Caco-2 (cell line): ENCODE data around the gene EN2. TPM values are rescaled to one million over a fixed set of nuclear protein-coding genes. Genes with fewer than 3 reads are reported as not detected.

Experiments
- BruUV-seq: library from RNA; stranded (reverse); fragments of 400-500 nt; replicated peaks from 2 replicates; lab custom pipeline; 2021; lab: Mats Ljungman, UMichigan
- CTCF ChIA-PET: fragments of 300-600 bp; sonication (Branson Sonifier 250); formaldehyde crosslinking; loops from one replicate; lab custom pipeline; 2022; ENCODE audit warnings: antibody characterized with exemption; lab: Charles Lee
- POLR2A ChIA-PET: fragments of 300-600 bp; sonication (Branson Sonifier 250); formaldehyde crosslinking; loops from one replicate; lab custom pipeline; 2022; ENCODE audit warnings: antibody characterized with exemption; lab: Charles Lee
- DNase-seq, 2 experiments: peaks; one replicate each; pipeline versions ENCODE4 v3.0.0 to v3.0.0-alpha.2; 2020 to 2022
- H3K27me3 ChIP-seq: replicated peaks from 2 replicates; pipeline ENCODE4 v1.6.0; 2011; ENCODE audit warnings: low read length; ENCODE audit not compliant: control insufficient read depth, insufficient read depth
- H3K36me3 ChIP-seq: 2 replicates; pipeline ENCODE4 v1.5.1; 2011; ENCODE audit warnings: low read length; ENCODE audit not compliant: control insufficient read depth, insufficient read depth
- H3K4me1 ChIP-seq: fragments of 250-450 bp; sonication (Bioruptor Pico); 2 replicates; pipeline ENCODE4 v1.5.1; 2020; ENCODE audit warnings: mild to moderate bottlenecking
- H3K4me3 ChIP-seq: 2 replicates; pipeline ENCODE4 v1.5.1; 2011; ENCODE audit warnings: low read depth, mild to moderate bottlenecking, control low read depth, low read length
- H3K9me3 ChIP-seq: fragments of 250-450 bp; sonication (Bioruptor Pico); 2 replicates; pipeline ENCODE4 v1.5.1; 2020; ENCODE audit warnings: mild to moderate bottlenecking, moderate library complexity
- H3K27ac Mint-ChIP-seq: one replicate; pipeline ENCODE4 v1.8.0; 2022; ENCODE audit warnings: mixed read lengths; ENCODE audit not compliant: unreplicated experiment
- H3K27me3 Mint-ChIP-seq: one replicate; pipeline ENCODE4 v1.8.0; 2022; ENCODE audit warnings: mixed read lengths; ENCODE audit not compliant: insufficient read depth, unreplicated experiment
- H3K36me3 Mint-ChIP-seq: one replicate; pipeline ENCODE4 v1.8.0; 2022; ENCODE audit warnings: mild to moderate bottlenecking, mixed read lengths; ENCODE audit not compliant: insufficient read depth, unreplicated experiment
- H3K4me1 Mint-ChIP-seq: one replicate; pipeline ENCODE4 v1.8.0; 2022; ENCODE audit warnings: low read depth, mixed read lengths; ENCODE audit not compliant: unreplicated experiment
- H3K4me3 Mint-ChIP-seq: one replicate; pipeline ENCODE4 v1.8.0; 2022; ENCODE audit warnings: mild to moderate bottlenecking, moderate library complexity, mixed read lengths; ENCODE audit not compliant: unreplicated experiment
- H3K9me3 Mint-ChIP-seq: one replicate; pipeline ENCODE4 v1.8.0; 2022; ENCODE audit warnings: mixed read lengths; ENCODE audit not compliant: unreplicated experiment
- intact Hi-C: fragments of 100-400 bp; cut with micrococcal nuclease; formaldehyde crosslinking; loops from one replicate; pipeline ENCODE4 v1.10.0; 2022; ENCODE audit not compliant: unreplicated experiment
- total RNA-seq: library from RNA; stranded (reverse); gene quantifications from 2 replicates; pipeline ENCODE4 v1.2.3, GENCODE V29; 2022
- TF ChIP-seq, protein P1 (sequence below), 2 experiments: fragments of 200-600 bp in 1 of 2; IDR thresholded peaks; 1 replicate in 1 of 2; 2 replicates in 1 of 2; pipeline versions ENCODE4 v1.5.1 to v1.8.0; 2011 to 2022; ENCODE audit warnings: antibody characterized with exemption in 1 of 2, control low read depth in 1 of 2, inconsistent platforms in 1 of 2, low read depth in 1 of 2, low read length in 1 of 2, mild to moderate bottlenecking in 1 of 2, moderate library complexity in 1 of 2; ENCODE audit not compliant: insufficient read depth in 1 of 2, severe bottlenecking in 1 of 2, unreplicated experiment in 1 of 2

Gene EN2
- total RNA-seq, 1 experiment from 2014 or later: 1.5 TPM

DNA sequence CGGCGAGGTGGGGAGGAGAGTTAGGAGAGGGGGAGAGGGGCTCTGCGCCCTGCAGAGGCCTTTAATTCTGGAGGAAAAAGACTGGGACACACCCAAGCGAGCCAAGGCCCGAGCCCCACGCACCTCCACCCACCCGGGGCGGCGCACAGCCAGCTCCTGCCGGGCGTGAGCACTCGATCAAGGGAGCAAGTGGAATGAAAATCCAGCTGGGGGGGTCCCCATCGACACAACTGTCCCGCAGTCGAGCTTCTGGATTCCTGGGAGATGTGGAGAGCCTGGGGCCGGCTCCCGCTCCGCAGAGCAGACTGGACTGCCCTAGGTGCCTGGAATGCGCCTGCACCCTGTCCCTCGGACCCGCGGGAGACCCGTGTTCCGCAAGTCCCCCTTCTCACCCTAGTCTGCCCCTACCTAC lies 7.4 kb upstream of the EN2 start:
- H3K4me1 ChIP-seq: 0 out of 2 replicates have a peak, but pooled peaks cover 8% of the 10 kb centered on the region
- Mint-ChIP-seq H3K36me3 (peaks cover 4% of the 10 kb centered on the region), H3K27me3 (peaks cover 32% of the 10 kb centered on the region), H3K27ac (no peak overlapping the region), H3K4me1 (no peaks in the 10 kb centered on the region), H3K4me3 (no peak overlapping the region), H3K9me3 (no peaks in the 10 kb centered on the region)
- H3K9me3 ChIP-seq: no peaks in the 10 kb centered on the region
- H3K36me3 ChIP-seq: no peaks in the 10 kb centered on the region
- CTCF ChIA-PET: no interaction called here
- intact Hi-C loops: no loop called here
- TF ChIP-seq, protein P1, sequence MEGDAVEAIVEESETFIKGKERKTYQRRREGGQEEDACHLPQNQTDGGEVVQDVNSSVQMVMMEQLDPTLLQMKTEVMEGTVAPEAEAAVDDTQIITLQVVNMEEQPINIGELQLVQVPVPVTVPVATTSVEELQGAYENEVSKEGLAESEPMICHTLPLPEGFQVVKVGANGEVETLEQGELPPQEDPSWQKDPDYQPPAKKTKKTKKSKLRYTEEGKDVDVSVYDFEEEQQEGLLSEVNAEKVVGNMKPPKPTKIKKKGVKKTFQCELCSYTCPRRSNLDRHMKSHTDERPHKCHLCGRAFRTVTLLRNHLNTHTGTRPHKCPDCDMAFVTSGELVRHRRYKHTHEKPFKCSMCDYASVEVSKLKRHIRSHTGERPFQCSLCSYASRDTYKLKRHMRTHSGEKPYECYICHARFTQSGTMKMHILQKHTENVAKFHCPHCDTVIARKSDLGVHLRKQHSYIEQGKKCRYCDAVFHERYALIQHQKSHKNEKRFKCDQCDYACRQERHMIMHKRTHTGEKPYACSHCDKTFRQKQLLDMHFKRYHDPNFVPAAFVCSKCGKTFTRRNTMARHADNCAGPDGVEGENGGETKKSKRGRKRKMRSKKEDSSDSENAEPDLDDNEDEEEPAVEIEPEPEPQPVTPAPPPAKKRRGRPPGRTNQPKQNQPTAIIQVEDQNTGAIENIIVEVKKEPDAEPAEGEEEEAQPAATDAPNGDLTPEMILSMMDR (IDR thresholded peaks at IDR 0.05; ENCODE audit: insufficient read depth in 1 of 2, low read depth in 1 of 2, low read length in 1 of 2, severe bottlenecking in 1 of 2, unreplicated experiment in 1 of 2): no peak
- BruUV-seq: no TSS peak
- POLR2A ChIA-PET: no interaction called here
- DNase-seq: no peak
- peaks cover 2% of the 10 kb centered on the region for H3K27me3 ChIP-seq
- no peak overlapping the region for H3K4me3 ChIP-seq

DNA sequence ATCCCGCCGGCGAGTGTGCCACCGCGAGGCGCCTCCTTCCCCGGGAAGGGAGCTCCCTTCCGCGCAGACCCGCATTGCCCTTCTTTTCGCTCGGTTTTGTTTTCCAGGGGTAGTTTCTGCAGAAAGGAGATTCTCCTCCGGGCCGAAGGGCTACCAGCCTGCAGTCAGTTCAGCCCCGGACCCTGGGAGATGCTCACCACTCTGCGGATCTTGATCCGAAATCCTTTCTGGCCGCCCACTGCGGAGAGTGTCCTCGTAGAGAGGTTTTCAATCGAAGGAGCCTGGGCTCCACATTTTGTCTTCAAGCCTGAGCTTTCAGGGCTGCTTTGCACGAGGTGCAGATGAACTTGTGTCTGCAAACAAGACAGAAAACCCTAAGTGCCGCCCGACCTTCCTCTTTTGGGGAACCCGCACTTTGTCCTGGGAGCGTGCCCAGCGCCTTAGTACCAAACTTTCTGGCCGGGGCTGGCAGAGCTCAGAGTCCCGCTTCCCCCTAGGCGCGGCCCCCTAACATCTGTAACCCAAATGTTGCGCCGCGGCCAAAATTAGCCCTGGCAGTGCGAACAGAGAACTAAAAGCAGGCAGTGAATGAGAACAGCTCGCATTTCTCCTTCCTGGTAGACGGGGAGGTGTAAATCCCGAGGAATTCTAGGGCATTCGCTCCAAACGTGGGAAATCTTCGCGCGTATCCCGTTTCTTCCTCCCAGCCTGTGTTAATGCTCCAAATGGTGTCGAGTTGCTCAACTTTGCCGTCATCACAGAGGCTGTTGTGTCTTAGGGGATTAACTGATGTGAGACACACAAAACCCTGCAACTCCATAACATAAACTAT lies 6.7 kb upstream of the EN2 start:
- intact Hi-C loops: no loop called here
- no peaks in the 10 kb centered on the region for H3K36me3 ChIP-seq
- H3K4me1 ChIP-seq: 0 out of 2 replicates have a peak, but pooled peaks cover 8% of the 10 kb centered on the region
- TF ChIP-seq, protein P1 (IDR thresholded peaks at IDR 0.05; ENCODE audit: insufficient read depth in 1 of 2, low read depth in 1 of 2, low read length in 1 of 2, severe bottlenecking in 1 of 2, unreplicated experiment in 1 of 2): no peak
- no TSS peak for BruUV-seq
- peaks cover 3% of the 10 kb centered on the region for H3K27me3 ChIP-seq
- H3K4me3 Mint-ChIP-seq: no peak overlapping the region
- no peaks in the 10 kb centered on the region for H3K9me3 ChIP-seq
- H3K9me3 Mint-ChIP-seq: no peaks in the 10 kb centered on the region
- ChIA-PET CTCF (no interaction called here), POLR2A (no interaction called here)
- peaks cover 3% of the 10 kb centered on the region for H3K4me1 Mint-ChIP-seq
- peaks cover 30% of the 10 kb centered on the region for H3K27me3 Mint-ChIP-seq
- no peak overlapping the region for H3K4me3 ChIP-seq
- no peak overlapping the region for H3K27ac Mint-ChIP-seq
- peaks cover 4% of the 10 kb centered on the region for H3K36me3 Mint-ChIP-seq
- DNase-seq: no peak

DNA sequence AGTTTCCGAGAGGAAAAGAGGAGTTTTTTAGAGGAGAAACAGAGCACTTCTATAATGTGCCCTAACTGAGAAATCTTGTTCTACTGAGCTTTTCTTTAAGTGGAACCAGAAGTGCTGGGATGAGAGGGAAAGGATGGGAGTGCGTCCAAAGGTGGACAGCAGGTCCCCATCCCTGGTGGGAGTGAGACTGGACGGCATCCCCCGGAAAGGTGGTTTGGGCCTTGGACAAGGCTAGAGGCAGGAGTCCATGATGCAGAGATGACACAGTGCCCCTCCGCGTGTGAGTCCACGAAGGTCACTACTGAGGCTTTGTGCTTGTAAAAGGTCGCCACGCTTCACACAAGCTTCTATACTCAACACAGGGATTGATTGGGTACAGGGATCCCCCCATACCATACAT lies 6.1 kb upstream of the EN2 start:
- POLR2A ChIA-PET: no interaction called here
- no peak overlapping the region for H3K27ac Mint-ChIP-seq
- Histone ChIP-seq H3K4me3 (no peak overlapping the region), H3K36me3 (no peaks in the 10 kb centered on the region), H3K4me1 (0 out of 2 replicates have a peak, but pooled peaks cover 8% of the 10 kb centered on the region), H3K9me3 (no peaks in the 10 kb centered on the region), H3K27me3 (peaks cover 3% of the 10 kb centered on the region)
- no TSS peak for BruUV-seq
- peaks cover 7% of the 10 kb centered on the region for H3K4me1 Mint-ChIP-seq
- no peaks in the 10 kb centered on the region for H3K9me3 Mint-ChIP-seq
- H3K36me3 Mint-ChIP-seq: peaks cover 4% of the 10 kb centered on the region
- CTCF ChIA-PET: no interaction called here
- DNase-seq: no peak
- H3K27me3 Mint-ChIP-seq: peaks cover 32% of the 10 kb centered on the region
- intact Hi-C loops: no loop called here
- no peak overlapping the region for H3K4me3 Mint-ChIP-seq
- TF ChIP-seq, protein P1 (IDR thresholded peaks at IDR 0.05; ENCODE audit: insufficient read depth in 1 of 2, low read depth in 1 of 2, low read length in 1 of 2, severe bottlenecking in 1 of 2, unreplicated experiment in 1 of 2): no peak
